HCEC 1CT (cell line): Measurements from ENCODE around the gene ZNF516.

Source experiments
- DNase-seq: peaks from one replicate; pipeline ENCODE4 v3.0.0-alpha.2; 2017

Gene ZNF516

GRCh38 chr18:76420898-76421684, 74.0 kb downstream of the ZNF516 start:
- no peak for DNase-seq

- no peak for DNase-seq
Observed at GRCh38 chr18:76419811-76420210, 75.2 kb downstream of the ZNF516 start.

DNA sequence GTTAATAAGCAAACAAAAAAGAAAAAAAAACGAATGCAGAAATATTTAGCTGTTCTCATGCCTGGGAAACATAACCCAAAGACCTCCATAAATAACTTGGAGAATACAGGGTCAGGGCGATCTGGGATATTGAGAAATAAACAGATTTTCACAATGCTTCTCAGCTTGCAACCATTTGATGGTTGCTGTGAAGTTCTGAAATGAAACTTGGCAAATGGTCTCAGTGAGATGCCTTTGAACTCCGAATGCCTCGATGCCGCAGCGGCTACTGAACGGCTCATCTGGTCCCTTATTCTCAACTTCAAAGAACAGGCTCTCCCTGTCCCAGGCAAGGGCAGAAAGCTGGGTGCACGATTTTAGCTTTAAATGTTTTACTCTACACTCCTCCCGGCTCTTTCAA, 78.1 kb downstream of the ZNF516 start:
- no peak for DNase-seq

DNA sequence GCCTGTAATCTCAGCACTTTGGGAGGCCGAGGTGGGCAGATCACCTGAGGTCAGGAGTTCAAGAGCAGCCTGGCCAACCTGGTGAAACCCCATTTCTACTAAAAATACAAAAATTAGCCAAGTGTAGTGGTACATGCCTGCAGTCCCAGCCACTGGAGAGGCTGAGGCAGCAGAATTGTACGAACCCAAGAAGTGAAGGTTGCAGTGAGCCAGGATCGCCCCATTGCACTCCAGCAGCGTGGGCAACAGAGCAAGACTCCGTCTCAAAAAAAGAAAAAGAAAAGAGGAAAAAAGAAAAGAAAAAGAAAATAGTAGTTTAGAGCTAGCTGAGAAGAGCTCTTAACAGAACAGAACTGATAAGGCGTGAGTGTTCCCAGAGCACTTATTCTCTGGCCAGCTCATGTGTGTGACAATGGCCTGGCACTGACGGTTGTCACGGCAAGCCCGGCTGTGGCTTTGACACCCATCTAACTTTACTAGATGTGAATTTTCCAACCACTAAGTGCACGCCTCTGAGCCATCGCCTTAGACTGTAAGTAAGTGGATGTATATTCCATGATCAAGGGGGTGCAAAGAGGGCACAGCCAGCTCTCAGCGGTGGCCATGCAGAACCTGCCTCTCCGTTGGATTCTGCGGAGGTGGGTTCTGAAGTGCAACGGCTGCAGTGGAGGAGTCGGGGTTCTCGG, 80.0 kb downstream of the ZNF516 start:
- DNase-seq = no peak

DNA sequence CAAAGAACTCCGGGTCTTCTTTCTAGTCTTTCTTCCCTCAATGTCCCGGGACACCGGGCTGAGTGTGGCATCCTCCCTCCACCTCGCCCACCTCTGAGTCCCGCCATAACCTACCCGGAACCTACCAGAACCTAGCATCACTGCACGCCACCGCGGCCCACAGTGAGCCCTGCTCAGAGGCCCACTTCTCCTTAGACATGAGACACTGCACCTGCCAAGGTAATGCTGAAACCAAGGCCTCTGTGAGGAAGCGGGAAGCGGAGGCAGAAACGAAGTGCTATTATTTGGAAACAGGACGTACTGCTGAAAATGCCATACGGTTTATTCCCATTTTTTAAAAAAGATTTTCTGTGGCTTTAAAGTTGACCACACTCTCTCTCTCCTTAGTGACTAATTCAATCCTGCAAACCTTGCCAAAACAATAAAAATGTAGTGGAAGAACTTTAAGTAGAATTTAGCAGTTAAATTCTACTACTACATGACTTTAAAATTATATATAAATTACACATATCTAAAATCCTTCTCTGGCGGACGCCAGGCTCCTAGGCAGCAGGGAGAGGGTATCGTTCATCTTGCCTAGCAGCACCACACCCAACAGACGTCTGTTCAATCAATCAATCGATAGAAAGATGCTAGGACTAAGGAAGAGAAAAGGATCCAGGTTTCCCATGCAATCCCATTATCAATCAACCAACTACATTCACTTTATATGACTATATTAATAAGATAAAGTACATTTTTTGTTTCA, 82.0 kb downstream of the ZNF516 start:
- DNase-seq = no peak

GRCh38 chr18:76412010-76412817, 82.8 kb downstream of the ZNF516 start:
- no peak for DNase-seq

- no peak for DNase-seq
Observed at GRCh38 chr18:76410660-76411417, 84.2 kb downstream of the ZNF516 start.

DNA sequence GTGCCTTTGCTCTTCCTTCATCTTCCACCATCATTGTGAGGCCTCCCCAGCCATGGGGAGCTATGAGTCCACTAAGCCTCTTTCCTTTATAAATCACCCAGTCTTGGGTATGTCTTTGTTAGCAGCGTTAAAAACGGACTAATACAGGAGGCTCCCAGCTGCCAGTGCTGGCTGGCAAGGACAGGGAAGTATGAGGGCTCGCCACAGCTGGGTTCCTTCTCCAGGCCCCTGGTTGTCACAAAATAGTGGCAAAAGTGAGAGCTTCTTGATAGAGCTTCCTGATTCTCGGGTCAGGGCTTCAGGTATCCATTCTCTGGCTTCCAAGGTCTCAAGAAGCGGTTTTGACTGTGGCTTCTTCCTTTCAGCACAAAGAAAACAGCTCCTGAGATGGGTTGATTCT, 85.0 kb downstream of the ZNF516 start:
- DNase-seq = no peak

- DNase-seq = no peak
Observed at GRCh38 chr18:76408480-76409067, 86.5 kb downstream of the ZNF516 start.

GRCh38 chr18:76407681-76408080, 87.4 kb downstream of the ZNF516 start:
- no peak for DNase-seq

DNA sequence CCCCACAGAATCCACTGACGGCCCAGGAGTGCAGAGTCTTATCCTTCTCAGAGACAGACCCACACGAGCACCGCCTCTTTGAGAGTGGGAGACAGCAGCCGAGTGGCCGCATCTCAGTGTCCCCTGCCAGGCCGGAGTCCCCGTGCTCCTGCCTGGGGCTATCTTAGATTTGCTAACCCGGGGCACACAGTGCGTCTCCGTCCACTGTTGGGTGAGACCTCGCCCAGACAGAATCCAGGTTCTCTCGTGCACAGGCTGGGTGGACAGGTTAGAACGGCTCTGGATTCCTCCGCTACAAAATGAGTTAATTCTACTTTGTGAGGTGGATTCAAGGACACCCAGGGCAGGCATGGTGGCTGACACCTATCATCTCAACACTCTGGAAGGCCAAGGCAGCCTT, 88.3 kb downstream of the ZNF516 start:
- no peak for DNase-seq

- peak; percentile 30 for DNase-seq
Observed at GRCh38 chr18:76405681-76406356, 89.2 kb downstream of the ZNF516 start.

- DNase-seq = no peak
Observed at GRCh38 chr18:76405280-76405679, 89.8 kb downstream of the ZNF516 start.

- DNase-seq = no peak
Observed at GRCh38 chr18:76404345-76404831, 90.7 kb downstream of the ZNF516 start.

DNA sequence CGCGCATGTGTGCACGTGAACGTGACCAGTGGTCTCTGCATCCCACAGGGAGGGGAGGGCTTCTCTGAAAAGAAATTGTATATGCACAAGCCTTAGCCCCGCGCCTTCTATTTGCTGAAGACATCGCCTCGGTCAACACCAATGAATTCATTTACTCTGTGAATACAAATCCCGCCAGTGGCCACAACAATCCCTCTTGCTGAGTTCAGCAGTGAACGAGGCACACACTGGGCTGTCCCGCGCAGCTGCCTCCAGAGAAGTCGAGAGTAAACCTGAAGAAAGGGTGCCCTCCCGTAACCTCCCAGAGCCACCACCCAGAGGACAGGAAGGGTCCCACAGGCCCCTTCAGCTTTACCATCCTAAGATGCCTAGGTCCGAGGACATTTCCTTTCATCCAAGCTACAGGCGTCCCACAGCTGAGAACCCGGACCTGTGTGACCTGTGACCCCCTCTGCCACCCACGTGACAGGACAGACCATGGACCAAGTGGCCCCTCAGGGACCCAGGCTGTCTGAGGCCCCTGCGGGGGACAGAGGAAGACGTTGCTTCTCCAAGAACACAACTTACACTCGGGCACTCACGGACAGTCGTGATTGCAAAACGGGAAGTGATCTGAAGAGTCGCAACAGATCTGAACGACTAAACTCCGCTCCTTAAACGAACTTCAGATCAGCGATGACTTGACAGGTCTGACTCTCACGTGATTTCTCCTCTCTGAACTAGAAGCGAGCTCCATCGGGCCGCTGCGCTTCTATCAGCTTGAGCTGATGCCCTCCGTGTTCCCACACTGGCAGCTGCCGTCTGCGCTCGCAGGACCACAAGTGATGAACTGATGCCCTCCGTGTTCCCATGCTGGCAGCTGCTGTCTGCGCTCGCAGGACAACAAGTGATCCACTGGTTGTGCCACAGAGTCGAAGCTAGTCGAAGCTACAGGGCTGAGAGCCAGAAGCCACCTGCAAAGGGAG, 92.7 kb downstream of the ZNF516 start:
- no peak for DNase-seq

DNA sequence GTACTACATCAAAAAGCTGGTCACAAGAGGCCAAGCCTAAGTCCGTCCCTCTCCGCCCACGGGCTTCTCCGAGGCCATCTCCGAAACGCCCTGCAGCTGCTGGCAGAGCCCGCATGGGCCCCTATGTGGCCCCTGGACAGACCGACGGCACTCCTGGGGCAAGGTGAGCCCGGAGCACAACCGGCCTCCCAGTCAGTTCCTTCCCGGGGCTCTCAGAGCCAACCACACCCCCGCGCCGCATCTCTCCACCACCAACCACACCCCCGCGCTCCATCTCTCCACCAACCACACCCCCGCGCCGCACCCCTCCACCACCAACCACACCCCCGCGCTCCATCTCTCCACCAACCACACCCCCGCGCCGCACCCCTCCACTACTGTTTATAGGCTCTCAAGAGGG, 93.5 kb downstream of the ZNF516 start:
- DNase-seq = no peak

- DNase-seq = no peak
Observed at GRCh38 chr18:76399613-76400391, 95.2 kb downstream of the ZNF516 start.

GRCh38 chr18:76398896-76399612, 96.0 kb downstream of the ZNF516 start:
- peak; percentile 58 for DNase-seq
